Immature natural killer cell (primary cell): ENCODE results near the gene CLDN7. TPM values are rescaled to one million over a fixed set of nuclear protein-coding genes. Genes with fewer than 3 reads are reported as not detected.

Experiments
- DNase-seq, 3 donors: peaks; one replicate each; pipeline ENCODE4 v3.0.0; 2022; ENCODE audit warnings: mixed read lengths in 1 of 3
- H3K27ac Mint-ChIP-seq, 6 donors: one replicate each; pipeline ENCODE4 v1.8.0; 2020; ENCODE audit warnings: mixed read lengths in 6 of 6, mild to moderate bottlenecking in 5 of 6, inconsistent platforms in 4 of 6, moderate library complexity in 3 of 6
- H3K27me3 Mint-ChIP-seq, 3 donors: one replicate each; pipeline ENCODE4 v1.8.0; 2020 to 2021; ENCODE audit warnings: low read depth in 3 of 3, mild to moderate bottlenecking in 3 of 3, mixed read lengths in 3 of 3, moderate library complexity in 3 of 3, inconsistent platforms in 1 of 3
- H3K36me3 Mint-ChIP-seq, 3 donors: one replicate each; pipeline ENCODE4 v1.8.0; 2020; ENCODE audit warnings: mixed read lengths in 3 of 3, inconsistent platforms in 2 of 3, mild to moderate bottlenecking in 2 of 3
- H3K4me1 Mint-ChIP-seq, 2 donors: one replicate each; pipeline ENCODE4 v1.8.0; 2020; ENCODE audit warnings: inconsistent platforms in 2 of 2, mild to moderate bottlenecking in 2 of 2, mixed read lengths in 2 of 2, moderate library complexity in 1 of 2
- H3K4me3 Mint-ChIP-seq, 5 donors: one replicate each; pipeline ENCODE4 v1.8.0; 2020; ENCODE audit warnings: mild to moderate bottlenecking in 5 of 5, mixed read lengths in 5 of 5, inconsistent platforms in 3 of 5, moderate library complexity in 3 of 5
- H3K9me3 Mint-ChIP-seq, 6 donors: one replicate each; pipeline ENCODE4 v1.8.0; 2020; ENCODE audit warnings: mild to moderate bottlenecking in 6 of 6, mixed read lengths in 6 of 6, inconsistent platforms in 4 of 6, moderate library complexity in 3 of 6
- polyA plus RNA-seq, 3 donors: library from polyadenylated mRNA; unstranded; fragments of 300-500 nt; fragmentation: Illumina TruSeq; gene quantifications; one replicate each; pipeline ENCODE4 v1.2.3, GENCODE V29; 2021

The CLDN7 gene
- polyA plus RNA-seq, 3 donors from 2014 or later, result 2.5 to 8.7 (median 3.7) TPM

GRCh38 chr17:7234083-7234951, 28.0 kb downstream of the CLDN7 start, which contains the start of gene DVL2:
Gene DVL2 (minus strand): TSS chr17:7234517. CDS start chr17:7234262, 255 bp downstream.
- peaks cover 8 to 19% (median 14%) of the 10 kb centered on the region in 3 donors for H3K27me3 Mint-ChIP-seq
- peaks cover 4 to 21% (median 4%) of the 10 kb centered on the region in 3 donors for H3K36me3 Mint-ChIP-seq
- H3K9me3 Mint-ChIP-seq, result no peaks in the 10 kb centered on the region
- H3K27ac Mint-ChIP-seq, result peak within 1 kb of the TSS; percentile 86 to 96 (median 91)
- peak within 1 kb of the TSS; percentile 88 to 98 (median 92) for H3K4me3 Mint-ChIP-seq
- DNase-seq, result peak; percentile 93 to 94 (median 94)
- H3K4me1 Mint-ChIP-seq, result peaks cover 45 to 55% of the 10 kb centered on the region in 2 donors

GRCh38 chr17:7233701-7234082, 28.6 kb downstream of the CLDN7 start:
- no peak for DNase-seq
- H3K27ac Mint-ChIP-seq, result peak overlapping the region; percentile 86 to 93 (median 87)
- H3K9me3 Mint-ChIP-seq, result no peaks in the 10 kb centered on the region
- H3K36me3 Mint-ChIP-seq, result peaks cover 4 to 21% (median 4%) of the 10 kb centered on the region in 3 donors
- peaks cover 6 to 18% (median 12%) of the 10 kb centered on the region in 3 donors for H3K27me3 Mint-ChIP-seq
- peak overlapping the region; percentile 88 to 98 (median 92) for H3K4me3 Mint-ChIP-seq
- H3K4me1 Mint-ChIP-seq, result peaks cover 45 to 55% of the 10 kb centered on the region in 2 donors

GRCh38 chr17:7232114-7232513, 30.2 kb downstream of the CLDN7 start:
- H3K9me3 Mint-ChIP-seq, result no peaks in the 10 kb centered on the region
- DNase-seq, result no peak
- H3K36me3 Mint-ChIP-seq, result peaks cover 7 to 26% (median 9%) of the 10 kb centered on the region in 3 donors
- H3K27me3 Mint-ChIP-seq, result peaks cover 6 to 15% (median 11%) of the 10 kb centered on the region in 3 donors
- peak overlapping the region in 4 of 5 donors; percentile 6 to 93 (median 16) for H3K4me3 Mint-ChIP-seq
- peaks cover 43 to 50% of the 10 kb centered on the region in 2 donors for H3K4me1 Mint-ChIP-seq
- H3K27ac Mint-ChIP-seq, result peak overlapping the region in 1 of 6 donors; percentile 37

- Mint-ChIP-seq H3K36me3 (peaks cover 7 to 16% (median 9%) of the 10 kb centered on the region in 3 donors), H3K27ac (no peak overlapping the region), H3K27me3 (peaks cover 7 to 12% (median 9%) of the 10 kb centered on the region in 3 donors), H3K9me3 (no peaks in the 10 kb centered on the region), H3K4me1 (peaks cover 24 to 25% of the 10 kb centered on the region in 2 donors), H3K4me3 (no peak overlapping the region)
- no peak for DNase-seq
These were observed 32.8 kb downstream of the CLDN7 start for GRCh38 chr17:7229504-7229903.

- no peak overlapping the region for H3K4me3 Mint-ChIP-seq
- no peaks in the 10 kb centered on the region for H3K9me3 Mint-ChIP-seq
- DNase-seq, result no peak
- H3K4me1 Mint-ChIP-seq, result peaks cover 20 to 21% of the 10 kb centered on the region in 2 donors
- H3K27me3 Mint-ChIP-seq, result peaks cover 4 to 6% (median 5%) of the 10 kb centered on the region in 3 donors
- no peak overlapping the region for H3K27ac Mint-ChIP-seq
- H3K36me3 Mint-ChIP-seq, result peaks cover 8 to 18% (median 9%) of the 10 kb centered on the region in 3 donors
These were observed 33.4 kb downstream of the CLDN7 start for GRCh38 chr17:7228920-7229319.

- no peak overlapping the region for H3K4me3 Mint-ChIP-seq
- H3K36me3 Mint-ChIP-seq, result peaks cover 11 to 21% (median 12%) of the 10 kb centered on the region in 3 donors
- peaks cover 3 to 5% of the 10 kb centered on the region in 2 donors for H3K4me1 Mint-ChIP-seq
- H3K9me3 Mint-ChIP-seq, result no peaks in the 10 kb centered on the region
- no peak for DNase-seq
- H3K27me3 Mint-ChIP-seq, result peaks cover 0 to 5% (median 2%) of the 10 kb centered on the region in 3 donors
- H3K27ac Mint-ChIP-seq, result peak overlapping the region in 1 of 6 donors; percentile 23
These were observed 35.3 kb downstream of the CLDN7 start for GRCh38 chr17:7226721-7227710.

- peaks cover 0 to 3% (median under 1%) of the 10 kb centered on the region in 3 donors for H3K27me3 Mint-ChIP-seq
- no peaks in the 10 kb centered on the region for H3K9me3 Mint-ChIP-seq
- H3K4me1 Mint-ChIP-seq, result peaks cover 8 to 10% of the 10 kb centered on the region in 2 donors
- H3K4me3 Mint-ChIP-seq, result no peak overlapping the region
- no peak for DNase-seq
- no peak overlapping the region for H3K27ac Mint-ChIP-seq
- peaks cover 9 to 19% (median 10%) of the 10 kb centered on the region in 3 donors for H3K36me3 Mint-ChIP-seq
These were observed 36.5 kb downstream of the CLDN7 start for GRCh38 chr17:7225711-7226331.

- Mint-ChIP-seq H3K27ac (no peak overlapping the region), H3K27me3 (peaks cover 0 to 3% (median 0%) of the 10 kb centered on the region in 3 donors), H3K36me3 (peaks cover 7 to 14% (median 10%) of the 10 kb centered on the region in 3 donors), H3K4me1 (peaks cover 17 to 19% of the 10 kb centered on the region in 2 donors), H3K4me3 (no peak overlapping the region), H3K9me3 (no peaks in the 10 kb centered on the region)
- no peak for DNase-seq
These were observed 37.6 kb downstream of the CLDN7 start for GRCh38 chr17:7224661-7225111.

- no peaks in the 10 kb centered on the region for H3K9me3 Mint-ChIP-seq
- no peak overlapping the region for H3K4me3 Mint-ChIP-seq
- peaks cover 0 to 3% (median 2%) of the 10 kb centered on the region in 3 donors for H3K27me3 Mint-ChIP-seq
- H3K4me1 Mint-ChIP-seq, result peaks cover 22 to 25% of the 10 kb centered on the region in 2 donors
- no peak for DNase-seq
- H3K36me3 Mint-ChIP-seq, result peaks cover 7 to 14% (median 10%) of the 10 kb centered on the region in 3 donors
- peak overlapping the region in 1 of 6 donors; percentile 59 for H3K27ac Mint-ChIP-seq
These were observed 38.2 kb downstream of the CLDN7 start for GRCh38 chr17:7224110-7224509.

- no peaks in the 10 kb centered on the region for H3K9me3 Mint-ChIP-seq
- H3K27ac Mint-ChIP-seq, result no peak overlapping the region
- peaks cover 7 to 14% (median 10%) of the 10 kb centered on the region in 3 donors for H3K36me3 Mint-ChIP-seq
- DNase-seq, result no peak
- no peak overlapping the region for H3K4me3 Mint-ChIP-seq
- H3K4me1 Mint-ChIP-seq, result peaks cover 27 to 28% of the 10 kb centered on the region in 2 donors
- peaks cover 0 to 3% (median 2%) of the 10 kb centered on the region in 3 donors for H3K27me3 Mint-ChIP-seq
These were observed 38.9 kb downstream of the CLDN7 start for GRCh38 chr17:7223375-7223774.

- H3K4me1 Mint-ChIP-seq, result peaks cover 27 to 28% of the 10 kb centered on the region in 2 donors
- no peak overlapping the region for H3K27ac Mint-ChIP-seq
- H3K9me3 Mint-ChIP-seq, result no peaks in the 10 kb centered on the region
- no peak overlapping the region for H3K4me3 Mint-ChIP-seq
- H3K27me3 Mint-ChIP-seq, result peaks cover 0 to 3% (median 2%) of the 10 kb centered on the region in 3 donors
- no peak for DNase-seq
- peaks cover 4 to 10% (median 6%) of the 10 kb centered on the region in 3 donors for H3K36me3 Mint-ChIP-seq
These were observed 39.3 kb downstream of the CLDN7 start for GRCh38 chr17:7222972-7223292.

- peak overlapping the region in 2 of 6 donors; percentile 34 to 90 for H3K27ac Mint-ChIP-seq
- H3K36me3 Mint-ChIP-seq, result peaks cover 4 to 8% (median 5%) of the 10 kb centered on the region in 3 donors
- H3K27me3 Mint-ChIP-seq, result peaks cover 0 to 3% (median 3%) of the 10 kb centered on the region in 3 donors
- DNase-seq, result no peak
- H3K4me3 Mint-ChIP-seq, result peak overlapping the region in 2 of 5 donors; percentile 24 to 33
- H3K9me3 Mint-ChIP-seq, result no peaks in the 10 kb centered on the region
- H3K4me1 Mint-ChIP-seq, result peaks cover 28% of the 10 kb centered on the region in 2 donors
These were observed 39.9 kb downstream of the CLDN7 start for GRCh38 chr17:7222093-7222971.
